Measurements from ENCODE around the gene SSC5D.

SSC5D gene

DNA sequence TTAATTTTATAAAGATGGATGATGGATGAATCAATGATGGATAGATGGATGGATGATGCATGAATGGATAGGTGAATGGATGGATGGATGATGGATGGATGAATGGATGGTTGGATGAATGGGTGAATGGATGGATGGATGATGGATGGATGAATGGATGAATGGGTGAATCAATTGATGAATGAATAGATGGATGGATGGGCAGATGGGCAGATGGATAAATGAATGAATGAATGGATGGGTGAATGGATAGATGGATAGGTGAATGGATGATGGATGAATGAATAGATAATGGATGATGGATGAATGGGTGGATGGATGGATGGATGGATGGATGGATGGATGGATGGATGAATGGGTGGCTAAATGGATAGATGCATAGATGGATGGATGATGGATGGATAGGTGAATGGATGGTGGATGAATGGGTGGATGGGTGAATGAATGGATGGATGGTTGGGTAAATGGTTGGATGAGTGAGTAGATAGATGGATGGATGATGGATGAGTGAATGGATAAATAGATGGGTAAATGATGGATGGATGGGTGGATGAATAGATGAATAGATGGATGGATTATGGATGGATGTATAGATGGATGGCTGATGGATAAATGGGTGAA, 79.6 kb downstream of the SSC5D start:
- DNase-seq: no peak

Data from stimulated activated CD8-positive, alpha-beta memory T cell treated with anti-CD3 and anti-CD28 coated beads, Interleukin-4, amount 100 ng/mL, for 48 hours (primary cell).